Measurements from ENCODE around the gene EPAS1. TPM values are rescaled to one million over a fixed set of nuclear protein-coding genes. Genes with fewer than 3 reads are reported as not detected.

The EPAS1 gene
- total RNA-seq, 2 donors from 2014 or later, result 58.4 to 162 TPM

DNA sequence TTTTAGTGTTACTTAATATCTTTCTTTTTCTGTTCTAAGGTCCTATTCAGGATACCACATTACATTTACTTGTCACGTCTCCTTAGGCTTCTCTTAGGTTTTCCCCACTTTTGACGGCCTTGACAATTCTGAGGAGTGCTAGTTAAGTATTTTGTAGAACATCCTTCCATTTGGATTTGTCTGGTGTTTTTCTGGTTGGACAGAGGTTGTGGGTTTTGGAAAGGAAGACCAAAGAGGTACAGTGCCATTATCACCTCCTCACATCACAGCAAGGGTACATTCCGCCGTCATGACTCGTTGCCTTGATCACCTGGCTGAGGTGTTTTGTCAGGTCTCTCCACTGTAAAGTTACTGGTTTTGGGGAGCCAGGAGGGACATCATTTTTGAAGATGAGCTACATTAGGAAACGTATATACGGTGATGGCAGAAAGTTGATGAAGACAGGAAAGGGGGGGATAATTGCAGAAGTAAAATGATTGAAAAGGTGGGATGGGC, 93.7 kb downstream of the EPAS1 start:
- 90% methylated on average over 7 of the region's 7 CpGs for WGBS, 2 donors
- H3K9me3 ChIP-seq, result no peaks in the 10 kb centered on the region
- intact Hi-C loops (cut with DNase I), result no loop called here

DNA sequence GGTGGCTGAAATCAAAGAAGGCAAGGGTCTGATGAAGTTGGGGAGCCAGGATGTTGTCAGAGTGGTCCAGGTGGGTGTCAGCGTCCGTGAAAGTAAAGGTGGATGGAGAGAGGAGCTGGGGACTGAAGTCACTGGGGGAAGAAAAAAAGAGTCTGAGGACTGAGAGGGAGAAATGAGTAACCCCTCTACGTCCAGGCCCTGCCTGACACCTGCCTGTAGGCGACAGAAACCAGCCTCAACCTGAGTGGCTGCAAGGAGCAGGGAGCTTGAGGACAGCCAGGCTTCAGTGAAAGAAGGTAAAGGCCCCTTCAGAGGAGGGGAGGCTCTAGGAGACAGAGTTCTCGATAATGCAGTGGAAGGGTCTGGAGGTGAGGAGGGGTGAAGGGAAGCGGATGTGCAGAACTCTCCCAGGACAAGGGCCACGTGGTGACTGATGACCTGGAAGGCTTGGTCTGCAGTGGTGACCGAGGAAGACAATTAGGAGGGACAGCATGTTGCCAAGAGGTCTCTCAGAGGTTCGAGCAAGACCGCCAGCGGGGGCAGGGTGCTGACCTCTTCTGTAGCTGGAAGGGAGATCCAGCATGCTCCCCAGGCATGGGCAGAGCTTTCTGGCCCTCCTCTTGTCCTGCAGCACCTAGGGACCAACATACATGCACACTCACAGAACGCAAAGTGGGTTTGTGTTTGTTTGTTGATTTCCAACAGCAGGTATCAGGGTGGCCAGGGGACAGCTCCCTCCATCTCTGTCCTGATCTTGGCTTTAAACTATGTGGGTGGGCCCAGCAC, 95.5 kb downstream of the EPAS1 start:
- no peak for TF ChIP-seq POLR2A (IDR thresholded peaks at IDR 0.05)
- TF ChIP-seq, protein P1, sequence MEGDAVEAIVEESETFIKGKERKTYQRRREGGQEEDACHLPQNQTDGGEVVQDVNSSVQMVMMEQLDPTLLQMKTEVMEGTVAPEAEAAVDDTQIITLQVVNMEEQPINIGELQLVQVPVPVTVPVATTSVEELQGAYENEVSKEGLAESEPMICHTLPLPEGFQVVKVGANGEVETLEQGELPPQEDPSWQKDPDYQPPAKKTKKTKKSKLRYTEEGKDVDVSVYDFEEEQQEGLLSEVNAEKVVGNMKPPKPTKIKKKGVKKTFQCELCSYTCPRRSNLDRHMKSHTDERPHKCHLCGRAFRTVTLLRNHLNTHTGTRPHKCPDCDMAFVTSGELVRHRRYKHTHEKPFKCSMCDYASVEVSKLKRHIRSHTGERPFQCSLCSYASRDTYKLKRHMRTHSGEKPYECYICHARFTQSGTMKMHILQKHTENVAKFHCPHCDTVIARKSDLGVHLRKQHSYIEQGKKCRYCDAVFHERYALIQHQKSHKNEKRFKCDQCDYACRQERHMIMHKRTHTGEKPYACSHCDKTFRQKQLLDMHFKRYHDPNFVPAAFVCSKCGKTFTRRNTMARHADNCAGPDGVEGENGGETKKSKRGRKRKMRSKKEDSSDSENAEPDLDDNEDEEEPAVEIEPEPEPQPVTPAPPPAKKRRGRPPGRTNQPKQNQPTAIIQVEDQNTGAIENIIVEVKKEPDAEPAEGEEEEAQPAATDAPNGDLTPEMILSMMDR (IDR thresholded peaks at IDR 0.05), result no peak
- no peaks in the 10 kb centered on the region for H3K9me3 ChIP-seq
- H3K4me3 ChIP-seq, result no peak overlapping the region
- intact Hi-C loops (cut with DNase I), result no loop called here
- H3K27me3 ChIP-seq, result no peaks in the 10 kb centered on the region
- WGBS, 2 donors, result 75 to 86% methylated on average over 11 to 12 of the region's 12 CpGs
- ATAC-seq (no peak), DNase-seq (no peak)
- H3K36me3 ChIP-seq (replicated peaks in 1 of 2; ENCODE audit: insufficient read depth in 1 of 2, low read depth in 2 of 2), result no peaks in the 10 kb centered on the region
- H3K27ac ChIP-seq, result no peak overlapping the region
- no peaks in the 10 kb centered on the region for H3K4me1 ChIP-seq

More for the DNA sequence above, 93.7 kb downstream of the EPAS1 start:
- TF ChIP-seq POLR2A (IDR thresholded peaks at IDR 0.05), result no peak
- TF ChIP-seq, protein P1 (IDR thresholded peaks at IDR 0.05), result no peak
- no peak overlapping the region for H3K27ac ChIP-seq
- no peak for ATAC-seq
- H3K4me1 ChIP-seq, result no peaks in the 10 kb centered on the region
- no peak overlapping the region for H3K4me3 ChIP-seq
- no peak for DNase-seq
- no peaks in the 10 kb centered on the region for H3K27me3 ChIP-seq
- H3K36me3 ChIP-seq (replicated peaks in 1 of 2; ENCODE audit: insufficient read depth in 1 of 2, low read depth in 2 of 2), result peaks cover 0 to under 1% of the 10 kb centered on the region in 2 donors

DNA sequence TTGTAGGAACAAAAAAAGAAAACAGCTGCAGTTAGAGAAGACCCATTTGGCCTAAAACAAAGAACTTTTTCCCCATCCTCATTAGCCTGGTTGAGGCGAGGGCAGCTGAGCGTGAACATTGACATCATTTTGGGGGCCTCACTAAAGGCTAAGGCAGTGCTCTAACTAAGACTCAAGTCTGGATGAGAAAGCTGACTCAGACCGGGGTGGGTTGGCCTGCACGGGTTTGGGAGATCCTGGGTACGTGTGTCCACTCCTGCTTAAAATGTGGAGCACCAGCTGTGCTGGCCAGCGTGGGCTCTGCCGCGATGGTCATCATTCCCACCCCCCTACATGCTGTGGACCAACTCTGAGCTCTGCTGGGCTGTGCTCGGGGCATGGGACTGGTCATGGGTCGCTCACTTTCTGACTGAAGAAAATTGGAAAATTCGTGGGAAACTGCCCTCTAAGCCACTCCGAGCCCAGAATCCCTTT, 96.2 kb downstream of the EPAS1 start:
- no peaks in the 10 kb centered on the region for H3K36me3 ChIP-seq (replicated peaks in 1 of 2; ENCODE audit: insufficient read depth in 1 of 2, low read depth in 2 of 2)
- no peak overlapping the region for H3K4me3 ChIP-seq
- H3K4me1 ChIP-seq, result no peaks in the 10 kb centered on the region
- H3K9me3 ChIP-seq, result no peaks in the 10 kb centered on the region
- no peak for ATAC-seq
- H3K27me3 ChIP-seq, result no peaks in the 10 kb centered on the region
- H3K27ac ChIP-seq, result no peak overlapping the region
- DNase-seq, result no peak
- TF ChIP-seq, protein P1 (IDR thresholded peaks at IDR 0.05), result no peak
- no peak for TF ChIP-seq POLR2A (IDR thresholded peaks at IDR 0.05)
- intact Hi-C loops (cut with DNase I), result no loop called here
- 78 to 91% methylated on average over 12 of the region's 12 CpGs for WGBS, 2 donors

DNA sequence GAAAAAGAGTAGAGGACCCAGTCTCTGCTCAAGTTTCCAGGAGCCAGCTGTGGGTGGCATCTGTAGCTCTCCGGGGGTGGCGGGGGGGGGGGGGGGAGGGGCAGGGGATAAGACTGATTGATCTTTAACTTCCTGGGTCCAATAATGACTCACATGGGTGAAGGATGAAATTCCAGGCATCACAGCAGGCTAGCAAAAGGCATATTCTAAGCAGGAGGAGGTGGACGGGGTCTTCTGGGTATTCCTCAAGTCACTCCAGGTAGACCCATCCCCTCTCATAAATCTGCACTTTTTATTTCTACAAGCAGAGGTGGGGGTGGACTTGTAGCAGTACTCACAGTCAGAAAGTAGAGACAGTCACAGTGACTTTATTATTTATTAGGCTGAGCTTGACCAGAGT, 96.7 kb downstream of the EPAS1 start:
- 56 to 67% methylated on average over 2 to 3 of the region's 3 CpGs for WGBS, 2 donors
- no peaks in the 10 kb centered on the region for H3K36me3 ChIP-seq (replicated peaks in 1 of 2; ENCODE audit: insufficient read depth in 1 of 2, low read depth in 2 of 2)
- no peaks in the 10 kb centered on the region for H3K27me3 ChIP-seq
- ATAC-seq, result no peak
- no peaks in the 10 kb centered on the region for H3K4me1 ChIP-seq
- TF ChIP-seq, protein P1 (IDR thresholded peaks at IDR 0.05), result no peak
- TF ChIP-seq POLR2A (IDR thresholded peaks at IDR 0.05), result no peak
- no peak overlapping the region for H3K27ac ChIP-seq
- intact Hi-C loops (cut with DNase I), result no loop called here
- no peak overlapping the region for H3K4me3 ChIP-seq
- no peaks in the 10 kb centered on the region for H3K9me3 ChIP-seq
- DNase-seq, result no peak
